Measurements from ENCODE around the gene VSIG8. TPM values are rescaled to one million over a fixed set of nuclear protein-coding genes. Genes with fewer than 3 reads are reported as not detected.

VSIG8 gene
- total RNA-seq, 1 donor from 2014 or later = not detected

DNA sequence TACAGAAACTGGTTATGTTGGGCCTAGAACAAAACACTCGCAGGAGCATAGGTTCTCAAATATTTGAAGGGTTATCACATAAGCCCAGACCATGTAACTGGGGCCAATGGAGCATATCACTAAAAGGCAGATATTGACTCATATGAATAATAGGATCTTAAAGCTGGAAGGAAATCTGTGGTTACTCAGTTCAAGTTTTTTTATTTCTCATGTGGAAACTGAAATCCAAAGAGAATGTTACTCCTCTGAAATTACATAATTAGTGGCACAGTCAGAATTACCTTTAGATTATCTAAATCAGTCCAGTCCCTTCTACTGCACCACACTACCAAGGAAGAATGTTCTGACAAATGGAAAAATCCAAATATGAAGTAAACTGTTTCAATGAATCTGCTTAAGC, 23.7 kb downstream of the VSIG8 start:
- TF ChIP-seq, protein P1, sequence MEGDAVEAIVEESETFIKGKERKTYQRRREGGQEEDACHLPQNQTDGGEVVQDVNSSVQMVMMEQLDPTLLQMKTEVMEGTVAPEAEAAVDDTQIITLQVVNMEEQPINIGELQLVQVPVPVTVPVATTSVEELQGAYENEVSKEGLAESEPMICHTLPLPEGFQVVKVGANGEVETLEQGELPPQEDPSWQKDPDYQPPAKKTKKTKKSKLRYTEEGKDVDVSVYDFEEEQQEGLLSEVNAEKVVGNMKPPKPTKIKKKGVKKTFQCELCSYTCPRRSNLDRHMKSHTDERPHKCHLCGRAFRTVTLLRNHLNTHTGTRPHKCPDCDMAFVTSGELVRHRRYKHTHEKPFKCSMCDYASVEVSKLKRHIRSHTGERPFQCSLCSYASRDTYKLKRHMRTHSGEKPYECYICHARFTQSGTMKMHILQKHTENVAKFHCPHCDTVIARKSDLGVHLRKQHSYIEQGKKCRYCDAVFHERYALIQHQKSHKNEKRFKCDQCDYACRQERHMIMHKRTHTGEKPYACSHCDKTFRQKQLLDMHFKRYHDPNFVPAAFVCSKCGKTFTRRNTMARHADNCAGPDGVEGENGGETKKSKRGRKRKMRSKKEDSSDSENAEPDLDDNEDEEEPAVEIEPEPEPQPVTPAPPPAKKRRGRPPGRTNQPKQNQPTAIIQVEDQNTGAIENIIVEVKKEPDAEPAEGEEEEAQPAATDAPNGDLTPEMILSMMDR (IDR thresholded peaks at IDR 0.05; ENCODE audit: insufficient read depth, low read length, poor library complexity, severe bottlenecking) = no peak
- Histone ChIP-seq H3K4me3 (ENCODE audit: low read depth, low read length) (no peak overlapping the region), H3K27me3 (ENCODE audit: control insufficient read depth, insufficient read depth, low read length) (no peaks in the 10 kb centered on the region), H3K36me3 (ENCODE audit: control insufficient read depth, insufficient read depth, low read length) (no peaks in the 10 kb centered on the region)
- DNase-seq (ENCODE audit: low read depth) = no peak

DNA sequence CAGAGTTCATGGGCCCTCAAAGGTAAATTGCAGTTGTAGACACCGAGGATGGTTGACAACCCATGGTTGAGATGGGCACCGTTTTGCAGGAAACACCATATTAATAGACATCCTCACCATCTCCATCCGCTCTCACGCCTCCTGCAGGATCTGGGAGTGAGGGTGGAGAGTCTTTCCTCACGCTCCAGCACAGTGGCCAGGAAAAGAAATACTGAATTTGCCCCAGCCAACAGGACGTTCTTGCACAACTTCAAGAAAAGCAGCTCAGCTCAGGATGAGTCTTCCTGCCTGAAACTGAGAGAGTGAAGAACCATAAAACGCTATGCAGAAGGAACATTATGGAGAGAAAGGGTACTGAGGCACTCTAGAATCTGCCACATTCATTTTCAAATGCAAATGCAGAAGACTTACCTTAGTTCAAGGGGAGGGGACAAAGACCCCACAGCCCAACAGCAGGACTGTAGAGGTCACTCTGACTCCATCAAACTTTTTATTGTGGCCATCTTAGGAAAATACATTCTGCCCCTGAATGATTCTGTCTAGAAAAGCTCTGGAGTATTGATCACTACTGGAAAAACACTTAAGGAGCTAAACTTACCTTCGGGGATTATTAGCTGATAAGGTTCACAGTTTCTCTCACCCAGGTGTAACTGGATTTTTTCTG, 26.5 kb downstream of the VSIG8 start:
- H3K4me3 ChIP-seq (ENCODE audit: low read depth, low read length) = no peak overlapping the region
- TF ChIP-seq, protein P1 (IDR thresholded peaks at IDR 0.05; ENCODE audit: insufficient read depth, low read length, poor library complexity, severe bottlenecking) = no peak

DNA sequence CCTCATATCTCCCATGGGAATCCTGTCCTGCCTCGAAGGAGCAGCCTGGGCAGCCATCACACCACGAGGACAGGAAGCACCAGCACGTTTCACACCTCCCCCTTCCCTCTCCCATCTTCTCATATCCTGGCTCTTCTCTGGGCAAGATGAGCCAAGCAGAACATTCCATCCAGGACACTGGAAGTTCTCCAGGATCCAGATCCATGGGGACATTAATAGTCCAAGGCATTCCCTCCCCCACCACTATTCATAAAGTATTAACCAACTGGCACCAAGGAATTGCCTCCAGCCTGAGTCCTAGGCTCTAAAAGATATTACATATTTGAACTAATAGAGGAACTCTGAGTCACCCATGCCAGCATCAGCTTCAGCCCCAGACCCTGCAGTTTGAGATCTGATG, 27.1 kb downstream of the VSIG8 start:
- no peak for DNase-seq (ENCODE audit: low read depth)
- no peaks in the 10 kb centered on the region for H3K36me3 ChIP-seq (ENCODE audit: control insufficient read depth, insufficient read depth, low read length)
- H3K27me3 ChIP-seq (ENCODE audit: control insufficient read depth, insufficient read depth, low read length) = no peaks in the 10 kb centered on the region
- TF ChIP-seq, protein P1 (IDR thresholded peaks at IDR 0.05; ENCODE audit: insufficient read depth, low read length, poor library complexity, severe bottlenecking) = no peak
- no peak overlapping the region for H3K4me3 ChIP-seq (ENCODE audit: low read depth, low read length)

More for the DNA sequence above, 26.5 kb downstream of the VSIG8 start:
- DNase-seq (ENCODE audit: low read depth) = no peak
- H3K36me3 ChIP-seq (ENCODE audit: control insufficient read depth, insufficient read depth, low read length) = no peaks in the 10 kb centered on the region
- H3K27me3 ChIP-seq (ENCODE audit: control insufficient read depth, insufficient read depth, low read length) = no peaks in the 10 kb centered on the region

DNA sequence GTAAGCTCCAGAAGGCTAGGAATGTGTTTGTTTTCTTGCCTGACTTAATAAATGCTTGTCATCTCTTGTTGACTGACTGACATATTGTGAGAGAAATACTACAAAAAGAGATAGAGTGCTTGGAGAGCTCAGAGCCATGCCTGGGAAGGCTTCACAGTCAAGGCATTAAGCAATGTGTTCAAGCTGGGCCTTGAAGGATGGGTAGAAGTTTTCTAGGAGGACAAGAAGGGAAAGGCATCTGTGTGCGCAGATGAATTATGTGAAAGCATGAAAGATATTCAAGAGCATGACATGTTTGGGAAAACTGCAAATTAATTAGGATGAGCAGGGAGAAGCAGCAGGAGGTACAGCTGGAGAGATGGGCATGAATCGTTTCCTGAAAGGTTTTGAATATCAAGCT, 30.1 kb downstream of the VSIG8 start:
- no peak for DNase-seq (ENCODE audit: low read depth)
- TF ChIP-seq, protein P1 (IDR thresholded peaks at IDR 0.05; ENCODE audit: insufficient read depth, low read length, poor library complexity, severe bottlenecking) = no peak
- Histone ChIP-seq H3K36me3 (ENCODE audit: control insufficient read depth, insufficient read depth, low read length) (no peaks in the 10 kb centered on the region), H3K4me3 (ENCODE audit: low read depth, low read length) (no peak overlapping the region), H3K27me3 (ENCODE audit: control insufficient read depth, insufficient read depth, low read length) (no peaks in the 10 kb centered on the region)

DNA sequence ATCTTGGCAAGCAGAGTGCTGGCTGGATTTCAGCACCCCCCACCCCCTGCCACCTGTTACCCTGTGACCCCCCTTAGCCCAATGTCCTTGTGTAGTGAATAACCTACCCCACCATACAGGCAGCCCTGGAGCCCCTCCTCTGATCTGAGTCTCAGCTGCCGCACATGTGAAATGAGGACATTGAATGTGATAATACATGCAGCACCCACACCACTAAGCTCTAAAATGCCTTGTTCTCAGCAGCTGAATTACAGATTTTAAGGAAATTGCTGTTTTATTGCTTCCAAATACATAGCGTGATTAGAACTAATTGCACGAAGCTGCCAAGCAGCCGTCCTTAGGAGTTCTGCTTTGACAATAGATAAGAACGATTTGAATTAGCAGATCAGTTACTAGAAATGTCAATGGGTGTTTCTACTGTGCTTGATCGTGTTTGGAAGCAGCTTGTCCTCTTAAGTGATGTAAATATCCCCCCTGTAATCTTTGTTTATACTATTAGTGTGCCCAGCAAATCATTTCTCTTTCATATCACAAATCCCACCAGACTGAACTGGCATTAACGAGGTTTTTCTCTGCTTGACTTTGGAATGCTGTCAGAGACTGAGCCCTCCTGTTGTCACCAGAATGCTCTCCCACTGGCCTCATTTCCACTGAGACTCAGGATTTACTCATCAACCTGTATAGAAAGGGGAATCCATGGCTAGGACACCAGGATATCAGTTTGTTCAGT, 30.9 kb downstream of the VSIG8 start:
- TF ChIP-seq, protein P1 (IDR thresholded peaks at IDR 0.05; ENCODE audit: insufficient read depth, low read length, poor library complexity, severe bottlenecking) = no peak
- H3K36me3 ChIP-seq (ENCODE audit: control insufficient read depth, insufficient read depth, low read length) = no peaks in the 10 kb centered on the region
- H3K27me3 ChIP-seq (ENCODE audit: control insufficient read depth, insufficient read depth, low read length) = no peaks in the 10 kb centered on the region
- DNase-seq (ENCODE audit: low read depth) = no peak
- no peak overlapping the region for H3K4me3 ChIP-seq (ENCODE audit: low read depth, low read length)
